K562 (cell line): ENCODE measurements around the gene OR6B2. TPM values are rescaled to one million over a fixed set of nuclear protein-coding genes. Genes with fewer than 3 reads are reported as not detected.

Experiments
- ATAC-seq: fragments of 200-7000 bp; cut with Tn5 transposase; 3 replicates; pipeline ENCODE4 v1.9.1; 2020; ENCODE audit warnings: moderate library complexity
- BruUV-seq: library from RNA; stranded (reverse); fragments of 400-500 nt; replicated peaks from 2 replicates; lab custom pipeline; 2021; lab: Mats Ljungman, UMichigan
- CTCF ChIA-PET: fragments of 300-600 bp; formaldehyde crosslinking; extraction: SDS; loops from one replicate; lab custom pipeline; 2021; ENCODE audit warnings: low intra/inter-chr PET ratio; lab: Yijun Ruan, JAX
- POLR2A ChIA-PET: fragments of 300-600, 350-650 bp; sonication (Branson Sonifier 250); formaldehyde crosslinking; extraction: SDS; loops from one replicate; lab custom pipeline; 2021; ENCODE audit warnings: antibody characterized with exemption, inconsistent platforms; lab: Yijun Ruan, JAX
- DNase-seq, 4 experiments: peaks; one replicate each; pipeline versions ENCODE4 v3.0.0 to v3.0.0-alpha.2; 2011 to 2018; ENCODE audit warnings: low spot score in 3 of 4, mixed read lengths in 3 of 4; ENCODE audit errors: extremely low read depth in 1 of 4
- FAIRE-seq: peaks from 2 replicates; lab custom pipeline; 2011; peaks lifted over from hg19 to GRCh38; lab: Jason Lieb, UNC
- H2AFZ ChIP-seq: 2 replicates; pipeline ENCODE4 v1.6.0; 2011; ENCODE audit warnings: low read depth, low read length, control low read depth, inconsistent platforms
- H3K27ac ChIP-seq: fragments of 200-600 bp; 3 replicates; pipeline ENCODE4 v1.8.0; 2011; ENCODE audit warnings: low read depth, mild to moderate bottlenecking, control low read depth, inconsistent platforms, low read length, moderate library complexity, mixed read lengths; ENCODE audit errors: extremely low read depth
- H3K27me3 ChIP-seq, 2 experiments: fragments of 300-600 bp in 1 of 2; 2 replicates in 1 of 2; 3 replicates in 1 of 2; pipeline versions ENCODE4 v1.6.0 to v1.8.0; 2011; ENCODE audit warnings: inconsistent platforms in 2 of 2, low read length in 2 of 2, mild to moderate bottlenecking in 1 of 2, mixed read lengths in 1 of 2, moderate library complexity in 1 of 2; ENCODE audit not compliant: control insufficient read depth in 2 of 2, insufficient read depth in 2 of 2
- H3K36me3 ChIP-seq: fragments of 300-600 bp; 3 replicates; pipeline ENCODE4 v1.8.0; 2011; ENCODE audit warnings: mild to moderate bottlenecking, low read length, inconsistent platforms; ENCODE audit not compliant: control insufficient read depth, insufficient read depth
- H3K4me1 ChIP-seq, 2 experiments: fragments of 200-600 bp in 1 of 2; replicated peaks in 1 of 2; 2 replicates in 1 of 2; 3 replicates in 1 of 2; pipeline versions ENCODE4 v1.5.1 to v1.8.0; 2011; ENCODE audit warnings: inconsistent platforms in 2 of 2, low read length in 2 of 2, mild to moderate bottlenecking in 1 of 2, mixed read lengths in 1 of 2, moderate library complexity in 1 of 2; ENCODE audit not compliant: control insufficient read depth in 2 of 2, insufficient read depth in 2 of 2
- H3K4me2 ChIP-seq: 2 replicates; pipeline ENCODE4 v1.6.1; 2011; ENCODE audit warnings: low read length, control low read depth, inconsistent platforms, mixed read lengths; ENCODE audit not compliant: insufficient read depth
- H3K4me3 ChIP-seq: fragments of 200-600 bp; sonication (generic), shearing (Covaris generic); 2 replicates; pipeline ENCODE4 v1.5.1; 2016; ENCODE audit warnings: control low read depth, inconsistent platforms
- H3K79me2 ChIP-seq: fragments of 200-600 bp; 3 replicates; pipeline ENCODE4 v1.8.0; 2011; ENCODE audit warnings: low read length, inconsistent platforms; ENCODE audit not compliant: control insufficient read depth, insufficient read depth
- H3K9ac ChIP-seq, 2 experiments: 2 replicates each; pipeline versions ENCODE4 v1.6.0 to v1.6.1; 2011; ENCODE audit warnings: low read depth in 2 of 2, low read length in 2 of 2, control low read depth in 1 of 2, inconsistent platforms in 1 of 2, mild to moderate bottlenecking in 1 of 2, mixed read lengths in 1 of 2; ENCODE audit not compliant: insufficient read depth in 1 of 2
- H3K9me1 ChIP-seq: one replicate; pipeline ENCODE4 v1.6.0; 2011; ENCODE audit warnings: inconsistent platforms, mild to moderate bottlenecking, low read length, moderate library complexity; ENCODE audit not compliant: control insufficient read depth, insufficient read depth
- H3K9me3 ChIP-seq: replicated peaks from 2 replicates; pipeline ENCODE4 v1.5.1; 2011; ENCODE audit warnings: low read depth, low read length, inconsistent platforms; ENCODE audit not compliant: control insufficient read depth, insufficient read depth
- H4K20me1 ChIP-seq: replicated peaks from 2 replicates; pipeline ENCODE4 v1.6.1; 2011; ENCODE audit warnings: low read length, inconsistent platforms, mixed read lengths; ENCODE audit not compliant: control insufficient read depth, insufficient read depth
- EWSR1 ChIP-seq: fragments of 450-650 bp; IDR thresholded peaks from 2 replicates; pipeline ENCODE4 v1.6.1; 2018; ENCODE audit warnings: borderline replicate concordance, mild to moderate bottlenecking, low read depth, moderate library complexity; ENCODE audit not compliant: partially characterized antibody
- ILK ChIP-seq: fragments of 450-650 bp; IDR thresholded peaks from 2 replicates; pipeline ENCODE4 v1.6.1; 2016; ENCODE audit warnings: missing genetic modification characterization, low read depth, mild to moderate bottlenecking, missing compliant biosample characterization, moderate library complexity, borderline replicate concordance
- JUNB ChIP-seq: fragments of 450-650 bp; formaldehyde crosslinking; conservative IDR thresholded peaks from 2 replicates; pipeline ENCODE4 v1.4.0; 2020; ENCODE audit warnings: mild to moderate bottlenecking
- MAFG ChIP-seq: fragments of 450-650 bp; conservative IDR thresholded peaks from 2 replicates; pipeline ENCODE4 v1.6.1; 2016; ENCODE audit warnings: missing genetic modification characterization, missing compliant biosample characterization
- MCM2 ChIP-seq: fragments of 450-650 bp; IDR thresholded peaks from 2 replicates; pipeline ENCODE4 v1.6.1; 2017; ENCODE audit warnings: low read depth, mild to moderate bottlenecking
- PCBP1 ChIP-seq: fragments of 200-400 bp; formaldehyde crosslinking; IDR thresholded peaks from 2 replicates; pipeline ENCODE4 v1.6.1; 2018; ENCODE audit warnings: mild to moderate bottlenecking, low read depth, low read length; ENCODE audit not compliant: poor library complexity, severe bottlenecking
- RBM17 ChIP-seq: fragments of 200-400 bp; formaldehyde crosslinking; IDR thresholded peaks from 2 replicates; pipeline ENCODE4 v1.6.1; 2017; ENCODE audit warnings: low read depth, mild to moderate bottlenecking, low read length, borderline replicate concordance
- SIRT6 ChIP-seq: IDR thresholded peaks from one replicate; pipeline ENCODE4 v1.6.1; 2012; ENCODE audit warnings: low read depth, mild to moderate bottlenecking, control low read depth, inconsistent platforms, low read length, moderate library complexity
- TBP ChIP-seq: optimal IDR thresholded peaks from 2 replicates; pipeline ENCODE3; 2011; ENCODE audit warnings: low read depth, low read length, improper control_type of control experiment
- ZHX1 ChIP-seq: fragments of 150-350 bp; conservative IDR thresholded peaks from 2 replicates; pipeline ENCODE4 v1.6.1; 2014; ENCODE audit warnings: low read length
- ZNF445 ChIP-seq: fragments of 250-450 bp; sonication (Bioruptor Pico); IDR thresholded peaks from 2 replicates; pipeline ENCODE4 v1.4.0; 2020; ENCODE audit warnings: low read depth, mild to moderate bottlenecking, moderate library complexity
- WGBS: fragments of 100-300 bp; shearing (Covaris generic); methylation state at CpG from one replicate; pipeline ENCODE4 v1.1.6; 2016; ENCODE audit warnings: low coverage, mixed read lengths; ENCODE audit not compliant: insufficient coverage; ENCODE audit errors: missing lambda C conversion rate; 5-methylcytosine and 5-hydroxymethylcytosine counted together
- in situ Hi-C: fragments of 300-500 bp; cut with MboI; formaldehyde crosslinking; loops from 4 replicates; pipeline ENCODE4 v1.15.0; 2018; ENCODE audit warnings: inconsistent platforms, mixed read lengths
- intact Hi-C: fragments of 100-400 bp; cut with micrococcal nuclease; formaldehyde crosslinking; loops from 2 replicates; pipeline ENCODE4 v1.14.2; 2022
- polyA plus RNA-seq, 8 experiments: library from polyadenylated mRNA; depleted of rRNA in 4 of 8; stranded (reverse) in 5 of 8; unstranded in 3 of 8; fragments of >200 nt; fragmentation: Nextera tagmentation in 2 of 8; fragmentation: Illumina TruSeq in 1 of 8; extraction: Ambion mirVana in 2 of 8; extraction: Trizol in 1 of 8; gene quantifications; 2 replicates each; pipeline versions ENCODE4 v1.2.1 to v1.2.3, GENCODE V29; 2011 to 2014; ENCODE audit warnings: inconsistent platforms in 1 of 8, missing spikeins in 1 of 8
- total RNA-seq, 7 experiments: library from RNA; depleted of rRNA in 6 of 7; stranded (reverse); fragments of >200 nt in 6 of 7; fragmentation: Illumina TruSeq in 2 of 7; extraction: Trizol in 2 of 7; gene quantifications; 2 replicates each; pipeline versions ENCODE4 v1.2.1 to v1.2.3, GENCODE V29; 2011 to 2021; ENCODE audit warnings: low replicate concordance in 1 of 7
- TF ChIP-seq, protein P1 (sequence below): fragments of 450-650 bp; IDR thresholded peaks from 2 replicates; pipeline ENCODE4 v1.6.1; 2016

The OR6B2 gene
- total and polyA plus RNA-seq, 9 of the 15 experiments (the other 6 are each of a cell fraction or from before 2014, with no cell fraction given) = not detected

DNA sequence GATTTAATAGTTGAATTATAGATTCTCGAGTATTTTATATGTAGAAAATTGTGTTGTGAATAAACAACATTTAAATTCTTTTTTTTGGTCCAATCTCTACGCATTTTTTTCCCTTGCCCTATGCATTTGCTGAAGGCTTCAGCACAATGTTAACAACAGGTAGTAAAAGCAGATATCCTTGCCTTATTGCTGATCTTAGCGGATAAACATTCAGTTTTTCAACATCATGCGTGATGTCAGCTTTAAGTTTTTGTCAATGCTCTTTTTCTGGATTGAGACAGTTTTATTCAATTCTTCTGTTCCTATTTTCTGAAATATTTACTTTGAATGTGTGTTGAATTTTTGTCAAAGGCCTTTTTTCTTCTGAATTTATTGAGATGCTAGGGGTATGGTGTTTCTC, 34.7 kb upstream of the OR6B2 start:
- TF ChIP-seq ZHX1 (no peak), RBM17 (no peak), ZNF445 (CRISPR knock-in tag) (no peak), TBP (no peak), EWSR1 (no peak), MAFG (tag) (no peak), PCBP1 (no peak), ILK (tag) (no peak), JUNB (CRISPR knock-in tag) (no peak), SIRT6 (no peak), MCM2 (no peak)
- TF ChIP-seq, protein P1, sequence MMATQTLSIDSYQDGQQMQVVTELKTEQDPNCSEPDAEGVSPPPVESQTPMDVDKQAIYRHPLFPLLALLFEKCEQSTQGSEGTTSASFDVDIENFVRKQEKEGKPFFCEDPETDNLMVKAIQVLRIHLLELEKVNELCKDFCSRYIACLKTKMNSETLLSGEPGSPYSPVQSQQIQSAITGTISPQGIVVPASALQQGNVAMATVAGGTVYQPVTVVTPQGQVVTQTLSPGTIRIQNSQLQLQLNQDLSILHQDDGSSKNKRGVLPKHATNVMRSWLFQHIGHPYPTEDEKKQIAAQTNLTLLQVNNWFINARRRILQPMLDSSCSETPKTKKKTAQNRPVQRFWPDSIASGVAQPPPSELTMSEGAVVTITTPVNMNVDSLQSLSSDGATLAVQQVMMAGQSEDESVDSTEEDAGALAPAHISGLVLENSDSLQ = no peak
- DNase-seq (no peak), FAIRE-seq (no peak), ATAC-seq (no peak)
- Histone ChIP-seq H3K4me1 (no peaks in the 10 kb centered on the region), H3K9me3 (no peaks in the 10 kb centered on the region), H3K4me2 (no peak overlapping the region), H3K27ac (no peak overlapping the region), H4K20me1 (no peaks in the 10 kb centered on the region), H3K9me1 (no peaks in the 10 kb centered on the region), H3K79me2 (no peaks in the 10 kb centered on the region), H3K36me3 (no peaks in the 10 kb centered on the region), H3K27me3 (no peaks in the 10 kb centered on the region; a peak in 1 of 5 replicates), H3K9ac (no peak overlapping the region), H3K4me3 (no peak overlapping the region), H2AFZ (no peak overlapping the region)
- 0% methylated on average over 4 of the region's 4 CpGs for WGBS
- intact Hi-C loops (no loop called here), in situ Hi-C loops (no loop called here)
- ChIA-PET POLR2A (no interaction called here), CTCF (no interaction called here)
- BruUV-seq = no TSS peak
